HG02970 (cell line): Measurements from ENCODE around the gene CNTN3.

Source experiments
- ATAC-seq: cut with Tn5 transposase; IDR thresholded peaks from one replicate; pipeline ENCODE4 v1.9.1; 2021; ENCODE audit warnings: mild to moderate bottlenecking, moderate library complexity, moderate number of reproducible peaks; ENCODE audit not compliant: unreplicated experiment, low FRiP score

The CNTN3 gene

GRCh38 chr3:74614107-74614967 lies at the start of gene CNTN3:
CNTN3 (minus strand) TSS chr3:74614659; CDS start chr3:74521112, 93,547 bp downstream.
- no peak for ATAC-seq

GRCh38 chr3:74663178-74663577 lies 48.7 kb upstream of the CNTN3 start:
- no peak for ATAC-seq

- no peak for ATAC-seq
Observed at GRCh38 chr3:74661672-74662071, 47.2 kb upstream of the CNTN3 start.

- ATAC-seq, result no peak
Observed at GRCh38 chr3:74651885-74652284, 37.4 kb upstream of the CNTN3 start.

- ATAC-seq, result no peak
Observed at GRCh38 chr3:74651292-74651691, 36.8 kb upstream of the CNTN3 start.

- no peak for ATAC-seq
Observed at GRCh38 chr3:74648107-74648506, 33.6 kb upstream of the CNTN3 start.

- ATAC-seq, result no peak
Observed at GRCh38 chr3:74646094-74646493, 31.6 kb upstream of the CNTN3 start.

GRCh38 chr3:74643636-74644035 lies 29.2 kb upstream of the CNTN3 start:
- ATAC-seq, result no peak

GRCh38 chr3:74642876-74643275 lies 28.4 kb upstream of the CNTN3 start:
- ATAC-seq, result no peak

GRCh38 chr3:74640211-74640610 lies 25.8 kb upstream of the CNTN3 start:
- no peak for ATAC-seq

- ATAC-seq, result no peak
Observed at GRCh38 chr3:74639681-74640080, 25.2 kb upstream of the CNTN3 start.

- ATAC-seq, result no peak
Observed at GRCh38 chr3:74636981-74637380, 22.5 kb upstream of the CNTN3 start.

GRCh38 chr3:74633021-74633420 lies 18.6 kb upstream of the CNTN3 start:
- ATAC-seq, result no peak

GRCh38 chr3:74631351-74632140 lies 17.1 kb upstream of the CNTN3 start:
- no peak for ATAC-seq

- no peak for ATAC-seq
Observed at GRCh38 chr3:74630602-74631001, 16.1 kb upstream of the CNTN3 start.

- ATAC-seq, result no peak
Observed at GRCh38 chr3:74626011-74626410, 11.6 kb upstream of the CNTN3 start.

GRCh38 chr3:74624301-74624700 lies 9.8 kb upstream of the CNTN3 start:
- ATAC-seq, result no peak

GRCh38 chr3:74623261-74623836 lies 8.9 kb upstream of the CNTN3 start:
- ATAC-seq, result no peak

- no peak for ATAC-seq
Observed at GRCh38 chr3:74621581-74621980, 7.1 kb upstream of the CNTN3 start.

- no peak for ATAC-seq
Observed at GRCh38 chr3:74617776-74618175, 3.3 kb upstream of the CNTN3 start.

- no peak for ATAC-seq
Observed at GRCh38 chr3:74613521-74614106, 845 bp downstream of the CNTN3 start.
